Measurements from ENCODE around the gene GMDS. TPM values are rescaled to one million over a fixed set of nuclear protein-coding genes. Genes with fewer than 3 reads are reported as not detected.

The GMDS gene
- total RNA-seq, 1 donor from 2014 or later, result 17.9 TPM

- TF ChIP-seq CTCF (conservative IDR thresholded peaks at IDR 0.05; ENCODE audit: low read depth, low read length), result no peak
- no peak for DNase-seq (ENCODE audit: low read depth)
- peak overlapping the region; percentile 81 for H3K4me3 ChIP-seq (ENCODE audit: low read depth, low read length)
Observed at GRCh38 chr6:1614448-1615150, 630.8 kb downstream of the GMDS start.

GRCh38 chr6:1613688-1614447, 631.5 kb downstream of the GMDS start:
- no peak for DNase-seq (ENCODE audit: low read depth)
- peak overlapping the region; percentile 81 for H3K4me3 ChIP-seq (ENCODE audit: low read depth, low read length)

GRCh38 chr6:1613346-1613687, 632.1 kb downstream of the GMDS start:
- peak overlapping the region; percentile 81 for H3K4me3 ChIP-seq (ENCODE audit: low read depth, low read length)
- no peak for DNase-seq (ENCODE audit: low read depth)
- no peak for TF ChIP-seq CTCF (conservative IDR thresholded peaks at IDR 0.05; ENCODE audit: low read depth, low read length)

More at GRCh38 chr6:1613688-1614447, 631.5 kb downstream of the GMDS start:
- no peak for TF ChIP-seq CTCF (conservative IDR thresholded peaks at IDR 0.05; ENCODE audit: low read depth, low read length)

- TF ChIP-seq CTCF (conservative IDR thresholded peaks at IDR 0.05; ENCODE audit: low read depth, low read length), result no peak
- peak overlapping the region; percentile 81 for H3K4me3 ChIP-seq (ENCODE audit: low read depth, low read length)
- no peak for DNase-seq (ENCODE audit: low read depth)
Observed at GRCh38 chr6:1612974-1613306, 632.5 kb downstream of the GMDS start.

GRCh38 chr6:1612299-1612973, 633.0 kb downstream of the GMDS start:
- TF ChIP-seq CTCF (conservative IDR thresholded peaks at IDR 0.05; ENCODE audit: low read depth, low read length), result no peak
- no peak for DNase-seq (ENCODE audit: low read depth)
- peak overlapping the region; percentile 81 for H3K4me3 ChIP-seq (ENCODE audit: low read depth, low read length)

- H3K4me3 ChIP-seq (ENCODE audit: low read depth, low read length), result peak overlapping the region; percentile 81
- no peak for DNase-seq (ENCODE audit: low read depth)
- TF ChIP-seq CTCF (conservative IDR thresholded peaks at IDR 0.05; ENCODE audit: low read depth, low read length), result no peak
Observed at GRCh38 chr6:1611572-1612298, 633.7 kb downstream of the GMDS start.
